Suppressor macrophage treated with lipopolysaccharide for 1 hour (primary cell): ENCODE data around the gene HIVEP2.

Source experiments
- DNase-seq, 3 donors: peaks; one replicate each; pipeline ENCODE4 v3.0.0-alpha.2; 2020 to 2022

HIVEP2 gene

DNA sequence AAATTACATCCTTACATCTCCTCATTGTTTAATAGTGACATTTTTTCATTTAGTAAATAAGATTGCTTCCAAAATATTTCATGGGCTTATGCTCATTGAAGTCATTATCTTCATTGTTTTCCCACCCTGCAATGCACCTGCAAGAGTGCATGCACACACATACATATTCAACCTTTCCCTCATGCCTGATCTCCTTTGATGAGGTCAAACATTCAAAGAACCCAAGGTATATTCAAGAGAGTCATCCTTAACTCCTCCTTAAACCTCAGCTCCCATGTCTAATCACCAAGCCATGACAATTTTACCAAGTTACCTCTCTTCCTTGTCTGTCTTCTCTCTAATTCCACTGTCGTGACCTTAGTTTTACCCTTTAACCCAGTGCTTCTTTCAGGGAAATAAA lies 56.5 kb downstream of the HIVEP2 start:
- no peak for DNase-seq

- DNase-seq = peak in 1 of 3 donors; percentile 51
These were observed 57.5 kb downstream of the HIVEP2 start for GRCh38 chr6:142887517-142887916.

- peak; percentile 48 to 73 (median 52) for DNase-seq
These were observed 58.4 kb downstream of the HIVEP2 start for GRCh38 chr6:142886431-142887170.

GRCh38 chr6:142885182-142885867 lies 59.7 kb downstream of the HIVEP2 start:
- peak; percentile 89 to 98 (median 94) for DNase-seq

GRCh38 chr6:142884214-142885035 lies 60.6 kb downstream of the HIVEP2 start:
- no peak for DNase-seq

- no peak for DNase-seq
These were observed 62.0 kb downstream of the HIVEP2 start for GRCh38 chr6:142883011-142883410.

DNA sequence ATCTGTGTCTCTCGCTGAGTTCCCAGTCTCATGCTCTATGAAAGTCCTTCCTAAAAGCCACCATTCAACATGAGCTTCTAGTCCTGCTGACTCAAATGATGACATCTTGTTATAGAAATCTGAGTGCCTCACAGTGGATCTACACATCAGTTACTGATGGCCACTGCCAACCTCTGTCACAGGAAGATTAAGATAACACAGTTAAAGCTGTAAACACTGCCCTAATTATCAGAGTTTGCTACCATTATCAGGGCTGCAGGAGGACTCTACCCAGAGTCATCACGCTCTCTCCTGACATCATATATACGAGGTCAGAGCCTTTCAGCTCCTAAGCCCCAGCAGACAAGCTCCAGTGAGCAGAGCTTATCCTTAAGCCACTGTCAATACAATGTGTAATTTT lies 63.2 kb downstream of the HIVEP2 start:
- no peak for DNase-seq

GRCh38 chr6:142881290-142881689 lies 63.7 kb downstream of the HIVEP2 start:
- DNase-seq = no peak

GRCh38 chr6:142880201-142880600 lies 64.8 kb downstream of the HIVEP2 start:
- no peak for DNase-seq

GRCh38 chr6:142879527-142879926 lies 65.4 kb downstream of the HIVEP2 start:
- DNase-seq = no peak

GRCh38 chr6:142879076-142879475 lies 65.9 kb downstream of the HIVEP2 start:
- DNase-seq = no peak

GRCh38 chr6:142878407-142878806 lies 66.6 kb downstream of the HIVEP2 start:
- DNase-seq = no peak

DNA sequence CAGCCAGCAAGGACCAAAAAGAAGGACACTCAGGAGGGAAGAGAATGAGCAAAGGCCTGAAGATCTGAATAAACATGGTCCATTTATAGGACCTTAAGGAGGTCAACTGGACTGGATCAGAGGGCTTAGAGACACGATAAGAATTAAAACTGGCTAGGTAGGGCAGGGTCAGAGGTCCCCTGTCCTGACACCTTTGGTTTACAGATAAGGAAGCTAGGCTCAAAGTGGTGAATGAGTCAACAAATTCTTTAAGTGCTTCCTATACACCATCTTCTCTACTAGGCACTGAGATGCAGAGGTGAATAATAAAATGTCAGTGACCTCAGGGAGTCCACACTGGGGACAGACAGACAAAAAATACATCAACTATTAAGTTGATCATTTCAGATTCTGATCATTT lies 70.3 kb downstream of the HIVEP2 start:
- no peak for DNase-seq

DNA sequence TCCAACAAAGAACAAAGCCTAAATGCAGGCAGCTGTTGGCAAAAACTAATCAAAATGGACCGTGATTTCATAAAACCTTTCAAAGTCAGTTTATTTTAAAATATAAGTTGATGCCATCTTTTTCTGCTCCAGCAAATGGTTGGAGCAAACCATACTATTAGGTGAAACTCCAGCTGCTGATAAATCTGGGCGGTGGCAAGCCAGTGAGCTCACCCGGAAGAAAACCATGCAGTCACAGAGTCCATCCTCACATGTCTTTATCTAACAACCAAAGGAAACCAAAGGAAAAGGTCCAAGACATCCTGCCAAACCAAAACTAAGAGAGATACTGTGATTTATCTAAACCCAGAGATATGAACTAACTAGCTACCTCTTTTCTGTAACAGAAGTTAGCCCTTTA lies 72.6 kb downstream of the HIVEP2 start:
- DNase-seq = peak; percentile 25 to 65 (median 44)

- DNase-seq = peak; percentile 85 to 95 (median 91)
These were observed 73.1 kb downstream of the HIVEP2 start for GRCh38 chr6:142871910-142872331.

DNA sequence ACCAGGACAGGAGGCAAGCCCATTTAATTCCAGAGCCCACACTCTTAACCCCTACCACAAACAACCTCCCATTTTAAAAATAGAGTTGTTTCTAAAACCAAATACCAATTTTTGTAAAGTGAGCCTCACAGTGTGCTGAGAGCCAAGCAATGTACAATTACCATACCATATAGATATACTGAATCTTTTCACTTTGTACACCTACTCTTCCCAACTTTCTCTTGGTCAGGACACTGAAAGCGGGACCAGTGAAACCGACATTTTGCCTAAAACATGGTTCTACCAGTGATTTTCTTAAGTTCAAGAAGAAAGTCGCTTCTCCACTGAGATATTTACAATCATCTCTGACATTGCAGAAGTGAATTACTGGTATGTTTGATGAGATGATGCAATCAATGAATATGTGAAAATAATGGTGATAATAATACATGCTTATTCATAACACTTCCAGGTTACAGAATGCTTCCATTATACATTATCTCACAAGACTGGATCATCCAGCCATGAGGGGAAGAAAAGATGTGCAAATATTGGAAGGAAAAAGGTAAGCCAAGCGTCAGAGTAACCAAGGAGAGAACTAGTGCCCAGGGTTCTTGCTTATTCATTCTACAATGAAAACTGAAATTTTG lies 74.1 kb downstream of the HIVEP2 start:
- peak in 2 of 3 donors; percentile 52 to 69 for DNase-seq

DNA sequence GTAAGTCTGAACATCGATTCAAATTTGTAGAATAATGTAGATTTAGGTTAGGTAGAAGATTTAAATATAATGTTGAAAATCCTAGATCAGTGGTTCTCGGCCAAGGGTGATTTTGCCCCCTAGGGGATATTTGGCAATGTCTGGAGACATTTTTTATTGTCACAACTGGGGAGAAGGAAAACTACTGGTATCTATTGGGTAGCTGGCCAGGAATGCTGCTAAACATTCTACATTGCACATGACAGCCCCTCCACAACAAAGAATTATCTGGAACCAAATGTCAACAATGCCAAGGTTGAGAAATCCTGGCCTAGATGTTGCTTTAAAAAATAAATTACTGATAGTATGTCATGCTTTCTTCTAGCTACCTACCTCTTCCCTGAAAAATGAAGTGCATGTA lies 76.1 kb downstream of the HIVEP2 start:
- DNase-seq = no peak

DNA sequence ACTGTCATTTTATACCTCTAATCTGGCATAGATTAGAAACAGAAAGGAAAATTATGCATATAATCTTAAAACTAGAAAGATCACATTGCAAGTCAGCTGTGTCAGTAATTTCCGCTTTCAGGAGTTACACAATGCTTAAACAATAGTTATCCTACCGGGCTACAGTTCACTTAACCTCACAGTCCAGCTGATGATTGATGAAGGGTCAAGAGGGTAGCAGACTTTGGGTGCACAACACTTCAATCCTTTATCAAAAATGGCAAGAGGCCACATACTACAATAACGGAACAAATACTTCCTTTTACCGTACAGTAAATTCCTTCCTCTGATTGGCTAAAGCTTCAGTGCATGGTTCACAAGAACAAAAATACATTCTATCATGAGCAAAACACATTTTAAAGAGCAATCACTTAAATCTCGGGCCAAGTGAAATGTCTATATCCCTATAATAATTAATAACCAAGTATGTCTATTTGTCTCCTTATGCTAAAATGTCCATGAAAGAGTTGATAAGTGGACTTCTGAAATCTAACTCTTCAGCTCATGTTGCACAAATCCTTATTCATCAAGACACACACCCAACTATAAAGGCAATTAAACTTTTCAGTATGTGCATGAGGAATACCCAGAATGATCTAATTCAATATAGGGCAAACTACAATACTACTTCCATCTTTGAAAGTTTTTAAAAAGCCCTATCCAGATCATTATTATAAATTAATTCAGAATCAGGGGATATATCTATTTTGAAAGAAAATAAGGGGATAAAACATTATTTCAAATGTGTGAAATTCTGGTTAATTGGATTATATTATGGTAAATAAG lies 76.8 kb downstream of the HIVEP2 start:
- DNase-seq = peak; percentile 39 to 76 (median 57)

- DNase-seq = peak in 1 of 3 donors; percentile 54
These were observed 77.6 kb downstream of the HIVEP2 start for GRCh38 chr6:142867355-142867801.

- DNase-seq = no peak
These were observed 81.0 kb downstream of the HIVEP2 start for GRCh38 chr6:142863981-142864380.

DNA sequence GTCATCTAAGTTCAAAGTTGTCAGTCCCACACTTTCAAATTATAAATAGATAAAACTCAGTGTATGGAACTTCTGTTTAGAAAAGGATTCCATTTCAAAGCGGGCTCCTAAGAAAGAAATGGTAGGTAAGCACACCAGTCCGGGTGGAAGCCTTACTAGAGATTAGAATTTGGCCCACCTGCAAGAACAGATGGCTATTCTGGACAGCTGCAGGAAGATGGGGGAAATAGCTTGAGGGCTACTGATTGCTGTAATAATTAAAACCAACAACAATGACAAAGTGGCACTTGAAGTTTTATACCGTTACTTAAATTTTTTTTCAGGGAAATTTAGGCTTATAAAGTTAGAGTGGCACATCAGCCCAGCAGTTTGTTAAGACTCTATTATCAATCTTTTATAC lies 83.3 kb downstream of the HIVEP2 start:
- DNase-seq = no peak

GRCh38 chr6:142860498-142860897 lies 84.5 kb downstream of the HIVEP2 start:
- DNase-seq = no peak
